Stomach (tissue), 9 donors: ENCODE data around the gene KANSL1. TPM values are rescaled to one million over a fixed set of nuclear protein-coding genes. Genes with fewer than 3 reads are reported as not detected.

Experiments used
- DNase-seq, 2 donors: peaks; one replicate each; pipeline versions ENCODE4 v3.0.0 to v3.0.0-alpha.2; 2013 to 2019
- H3K27ac ChIP-seq, 5 donors: fragments of 200-600 bp in 4 of 5; sonication (generic) in 4 of 5; one replicate each; pipeline ENCODE4 v1.5.1; 2013 to 2019; ENCODE audit warnings: mild to moderate bottlenecking in 1 of 5, moderate library complexity in 1 of 5
- H3K27me3 ChIP-seq, 3 donors: fragments of 200-600 bp; sonication (generic); one replicate each; pipeline ENCODE4 v1.5.1; 2017 to 2019; ENCODE audit warnings: mixed run types in 1 of 3
- H3K36me3 ChIP-seq, 4 donors: fragments of 200-600 bp; sonication (generic); 1 replicate in 3 of 4; 2 replicates in 1 of 4; pipeline ENCODE4 v1.5.1; 2016 to 2019
- H3K4me1 ChIP-seq, 4 donors: fragments of 200-600 bp; sonication (generic); one replicate each; pipeline ENCODE4 v1.5.1; 2016 to 2019
- H3K4me3 ChIP-seq, 4 donors: fragments of 200-600 bp; sonication (generic) in 3 of 4; one replicate each; pipeline ENCODE4 v1.5.1; 2016 to 2019; ENCODE audit warnings: mild to moderate bottlenecking in 1 of 4
- H3K9me3 ChIP-seq, 4 donors: fragments of 200-600 bp; sonication (generic); one replicate each; pipeline ENCODE4 v1.5.1; 2016 to 2019
- EP300 ChIP-seq: sonication (generic); formaldehyde crosslinking; IDR thresholded peaks from one replicate; pipeline ENCODE4 v1.6.1; 2017; ENCODE audit warnings: antibody characterized with exemption
- POLR2A ChIP-seq, 4 donors: fragments of 450-650 bp; IDR thresholded peaks; one replicate each; pipeline ENCODE4 v1.6.1; 2016; ENCODE audit warnings: antibody characterized with exemption in 4 of 4, control low read depth in 2 of 4, mild to moderate bottlenecking in 1 of 4, moderate library complexity in 1 of 4
- POLR2AphosphoS5 ChIP-seq, 3 donors: sonication (generic); formaldehyde crosslinking; IDR thresholded peaks; one replicate each; pipeline ENCODE4 v1.6.1; 2016; ENCODE audit warnings: antibody characterized with exemption in 3 of 3
- WGBS, 5 donors: extraction: QIAGEN DNeasy Blood & Tissue Kit in 3 of 5; methylation state at CpG; one replicate each; pipeline versions ENCODE4 v1.1.5 to v1.1.7; 2013 to 2018; 5-methylcytosine and 5-hydroxymethylcytosine counted together
- intact Hi-C: fragments of 100-400 bp; cut with DNase I; formaldehyde crosslinking; loops from one replicate; pipeline ENCODE4 v1.15.1; 2023; ENCODE audit warnings: low total_unique reads
- polyA plus RNA-seq, 3 donors: library from polyadenylated mRNA; stranded (reverse); fragments of 200-250 nt; gene quantifications; one replicate each; pipeline ENCODE4 v1.2.3, GENCODE V29; 2013
- total RNA-seq, 5 donors: library from RNA; depleted of rRNA; stranded (reverse); fragments of >200 nt; gene quantifications; one replicate each; pipeline versions ENCODE4 v1.1.0 to v1.2.3, GENCODE V29; 2014 to 2016
- TF ChIP-seq, protein P1 (sequence below), 7 experiments: fragments of 450-650 bp in 4 of 7; fragments of 200-600 bp in 3 of 7; sonication (generic) in 3 of 7; IDR thresholded peaks; one replicate each; pipeline ENCODE4 v1.5.1; 2016 to 2019; ENCODE audit warnings: antibody characterized with exemption in 7 of 7, control low read depth in 2 of 7, mild to moderate bottlenecking in 1 of 7
- donor health status: healthy with polysubstance abuse.
- donor health status: Bipolar disorder and iron deficiency.
- donor health status: healthy.

KANSL1 gene
- total and polyA plus RNA-seq, 8 donors: 9.2 to 288 (median 127) TPM

DNA sequence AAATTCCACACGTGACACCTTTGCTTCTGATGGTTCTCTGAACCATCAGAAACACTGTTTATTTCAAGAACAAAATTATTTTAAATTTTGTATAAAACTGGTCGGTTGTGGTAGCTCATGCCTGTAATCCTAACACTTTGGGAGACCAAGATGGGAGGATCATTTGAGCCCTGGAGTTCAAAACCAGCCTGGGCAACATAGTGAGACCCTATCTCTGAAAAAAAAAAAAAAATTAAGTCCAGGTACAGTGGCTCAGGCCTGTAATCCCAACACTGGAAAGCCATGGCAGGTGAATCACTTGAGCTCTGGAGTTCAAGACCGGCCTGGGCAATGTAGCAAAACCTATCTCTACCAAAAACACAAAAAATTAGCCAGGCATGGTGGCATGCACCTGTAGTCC lies 8.3 kb upstream of the KANSL1 start:
- DNase-seq: no peak
- TF ChIP-seq POLR2AphosphoS5 (IDR thresholded peaks at IDR 0.05) (no peak), POLR2A (IDR thresholded peaks at IDR 0.05) (no peak), EP300 (no peak)
- TF ChIP-seq, protein P1, sequence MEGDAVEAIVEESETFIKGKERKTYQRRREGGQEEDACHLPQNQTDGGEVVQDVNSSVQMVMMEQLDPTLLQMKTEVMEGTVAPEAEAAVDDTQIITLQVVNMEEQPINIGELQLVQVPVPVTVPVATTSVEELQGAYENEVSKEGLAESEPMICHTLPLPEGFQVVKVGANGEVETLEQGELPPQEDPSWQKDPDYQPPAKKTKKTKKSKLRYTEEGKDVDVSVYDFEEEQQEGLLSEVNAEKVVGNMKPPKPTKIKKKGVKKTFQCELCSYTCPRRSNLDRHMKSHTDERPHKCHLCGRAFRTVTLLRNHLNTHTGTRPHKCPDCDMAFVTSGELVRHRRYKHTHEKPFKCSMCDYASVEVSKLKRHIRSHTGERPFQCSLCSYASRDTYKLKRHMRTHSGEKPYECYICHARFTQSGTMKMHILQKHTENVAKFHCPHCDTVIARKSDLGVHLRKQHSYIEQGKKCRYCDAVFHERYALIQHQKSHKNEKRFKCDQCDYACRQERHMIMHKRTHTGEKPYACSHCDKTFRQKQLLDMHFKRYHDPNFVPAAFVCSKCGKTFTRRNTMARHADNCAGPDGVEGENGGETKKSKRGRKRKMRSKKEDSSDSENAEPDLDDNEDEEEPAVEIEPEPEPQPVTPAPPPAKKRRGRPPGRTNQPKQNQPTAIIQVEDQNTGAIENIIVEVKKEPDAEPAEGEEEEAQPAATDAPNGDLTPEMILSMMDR (IDR thresholded peaks at IDR 0.05): no peak
- Histone ChIP-seq H3K27ac (no peak overlapping the region), H3K27me3 (no peaks in the 10 kb centered on the region), H3K4me1 (peaks cover 10 to 62% (median 36%) of the 10 kb centered on the region in 4 donors), H3K9me3 (no peaks in the 10 kb centered on the region), H3K4me3 (no peak overlapping the region), H3K36me3 (peaks cover 0 to 3% (median 0%) of the 10 kb centered on the region in 4 donors)
- 93 to 97% (median 95%) methylated on average over 3 of the region's 3 CpGs for WGBS, 5 donors
- intact Hi-C loops: no loop called here

DNA sequence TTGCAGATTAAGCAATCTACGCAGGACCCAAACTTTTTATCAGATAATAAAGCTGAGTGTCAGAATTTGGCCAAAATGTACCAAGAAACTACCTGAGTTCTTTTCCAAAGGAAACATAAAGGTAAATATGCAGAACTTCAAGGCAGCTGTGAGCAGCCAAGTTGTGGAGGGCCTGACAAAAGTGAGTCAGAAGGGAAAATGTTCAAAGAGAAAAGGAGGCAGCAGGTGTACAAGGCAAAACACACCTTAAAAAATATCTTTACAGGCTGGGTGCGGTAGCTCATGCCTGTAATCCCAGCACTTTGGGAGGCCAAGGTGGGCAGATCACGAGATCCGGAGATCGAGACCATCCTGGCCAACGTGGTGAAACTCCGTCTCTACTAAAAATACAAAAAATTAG lies 7.0 kb upstream of the KANSL1 start:
- Histone ChIP-seq H3K4me3 (no peak overlapping the region), H3K27ac (peak overlapping the region in 1 of 5 donors; percentile 49), H3K9me3 (no peaks in the 10 kb centered on the region), H3K36me3 (no peaks in the 10 kb centered on the region), H3K27me3 (no peaks in the 10 kb centered on the region), H3K4me1 (peaks cover 10 to 73% (median 38%) of the 10 kb centered on the region in 4 donors)
- no peak for TF ChIP-seq POLR2A (IDR thresholded peaks at IDR 0.05)
- TF ChIP-seq, protein P1 (IDR thresholded peaks at IDR 0.05): no peak
- TF ChIP-seq POLR2AphosphoS5 (IDR thresholded peaks at IDR 0.05): no peak
- TF ChIP-seq EP300: no peak
- peak in 1 of 2 donors; percentile 15 for DNase-seq
- 67 to 78% (median 69%) methylated on average over 7 of the region's 7 CpGs for WGBS, 5 donors
- intact Hi-C loops: no loop called here

DNA sequence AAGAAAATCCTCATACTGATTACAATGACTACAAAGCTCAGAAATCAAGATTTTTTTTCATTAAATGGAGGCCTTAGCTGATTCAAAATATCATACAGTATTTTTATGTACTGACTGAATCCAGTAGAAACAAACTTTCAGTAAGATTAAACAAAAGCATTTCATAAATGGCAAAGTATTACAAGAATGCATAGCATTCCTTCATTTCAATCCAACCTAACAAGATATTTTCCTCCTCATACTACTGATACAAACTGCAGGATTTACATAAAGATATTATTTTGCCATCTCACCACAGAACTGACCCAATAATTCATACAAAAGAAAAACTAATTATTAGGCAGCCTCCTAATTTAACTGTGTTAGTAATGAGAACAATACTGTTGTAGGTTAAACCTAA lies 6.2 kb upstream of the KANSL1 start:
- H3K4me3 ChIP-seq: no peak overlapping the region
- no peaks in the 10 kb centered on the region for H3K27me3 ChIP-seq
- intact Hi-C loops: no loop called here
- no peak overlapping the region for H3K27ac ChIP-seq
- TF ChIP-seq POLR2A (IDR thresholded peaks at IDR 0.05): no peak
- TF ChIP-seq, protein P1 (IDR thresholded peaks at IDR 0.05): no peak
- TF ChIP-seq POLR2AphosphoS5 (IDR thresholded peaks at IDR 0.05): no peak
- no peak for TF ChIP-seq EP300
- no peak for DNase-seq
- peaks cover 17 to 81% (median 44%) of the 10 kb centered on the region in 4 donors for H3K4me1 ChIP-seq
- no peaks in the 10 kb centered on the region for H3K9me3 ChIP-seq
- H3K36me3 ChIP-seq: no peaks in the 10 kb centered on the region

DNA sequence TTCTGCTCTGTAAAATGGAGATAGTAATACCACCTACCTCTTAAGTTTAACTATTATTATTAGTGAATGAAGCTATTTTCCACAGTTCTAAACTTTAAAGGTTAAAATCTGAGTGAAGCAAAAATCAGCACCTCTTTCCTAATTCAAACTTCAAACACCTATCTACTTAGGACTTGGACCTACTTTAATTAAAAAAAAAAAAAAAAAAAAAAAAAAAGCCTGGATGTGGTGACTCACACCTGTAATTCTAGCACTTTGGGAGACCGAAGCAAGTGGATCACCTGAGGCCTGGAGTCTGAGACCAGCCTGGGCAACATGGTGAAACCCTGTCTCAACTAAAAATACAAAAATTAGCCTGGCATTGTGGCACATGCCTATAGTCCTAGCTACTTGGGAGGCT lies 5.0 kb upstream of the KANSL1 start:
- Histone ChIP-seq H3K4me1 (peaks cover 17 to 78% (median 46%) of the 10 kb centered on the region in 4 donors), H3K4me3 (no peak overlapping the region), H3K9me3 (no peaks in the 10 kb centered on the region), H3K27me3 (no peaks in the 10 kb centered on the region), H3K27ac (no peak overlapping the region), H3K36me3 (no peaks in the 10 kb centered on the region)
- intact Hi-C loops: no loop called here
- WGBS, 5 donors: 85 to 100% (median 95%) methylated on average over 1 of the region's 1 CpG
- TF ChIP-seq POLR2AphosphoS5 (IDR thresholded peaks at IDR 0.05) (no peak), EP300 (no peak), POLR2A (IDR thresholded peaks at IDR 0.05) (no peak)
- TF ChIP-seq, protein P1 (IDR thresholded peaks at IDR 0.05): no peak
- no peak for DNase-seq
